Fibroblast of lung (primary cell): Measurements from ENCODE around the gene RNFT2. TPM values are rescaled to one million over a fixed set of nuclear protein-coding genes. Genes with fewer than 3 reads are reported as not detected.

ENCODE experiments used
- DNase-seq, 2 donors: peaks; one replicate each; pipeline versions ENCODE4 v3.0.0 to v3.0.0-alpha.2; 2010; ENCODE audit warnings: low read depth in 2 of 2
- H2AFZ ChIP-seq: 2 replicates; pipeline ENCODE4 v1.5.1; 2012; ENCODE audit warnings: low read length, control low read depth, inconsistent platforms
- H3K27ac ChIP-seq: 2 replicates; pipeline ENCODE4 v1.5.1; 2011; ENCODE audit warnings: low read length, control low read depth; ENCODE audit not compliant: insufficient read depth
- H3K27me3 ChIP-seq: 2 replicates; pipeline ENCODE4 v1.5.1; 2011; ENCODE audit warnings: mild to moderate bottlenecking, low read length; ENCODE audit not compliant: control insufficient read depth, insufficient read depth
- H3K36me3 ChIP-seq: 2 replicates; pipeline ENCODE4 v1.5.1; 2011; ENCODE audit warnings: low read length; ENCODE audit not compliant: control insufficient read depth, insufficient read depth
- H3K4me1 ChIP-seq: 2 replicates; pipeline ENCODE4 v1.5.1; 2011; ENCODE audit warnings: low read length; ENCODE audit not compliant: control insufficient read depth, insufficient read depth; ENCODE audit errors: extremely low read depth
- H3K4me2 ChIP-seq: 2 replicates; pipeline ENCODE4 v1.5.1; 2011; ENCODE audit warnings: low read length, control low read depth; ENCODE audit not compliant: insufficient read depth; ENCODE audit errors: extremely low read depth
- H3K4me3 ChIP-seq, 4 experiments: fragments of 200-600 bp in 1 of 4; sonication (generic) in 1 of 4; replicated peaks in 1 of 4; 2 replicates each; pipeline ENCODE4 v1.5.1; 2011 to 2016; ENCODE audit warnings: low read length in 4 of 4, low read depth in 3 of 4, mild to moderate bottlenecking in 3 of 4, control low read depth in 2 of 4, inconsistent platforms in 1 of 4, mixed read lengths in 1 of 4; ENCODE audit not compliant: insufficient read depth in 1 of 4; ENCODE audit errors: control extremely low read depth in 1 of 4
- H3K79me2 ChIP-seq: 2 replicates; pipeline ENCODE4 v1.5.1; 2012; ENCODE audit warnings: mild to moderate bottlenecking, low read length, inconsistent platforms; ENCODE audit not compliant: control insufficient read depth, insufficient read depth
- H3K9ac ChIP-seq: 2 replicates; pipeline ENCODE4 v1.5.1; 2011; ENCODE audit warnings: mild to moderate bottlenecking, low read length, control low read depth; ENCODE audit not compliant: insufficient read depth
- H3K9me3 ChIP-seq: 2 replicates; pipeline ENCODE4 v1.5.1; 2012; ENCODE audit warnings: low read depth, low read length; ENCODE audit not compliant: control insufficient read depth, insufficient read depth
- H4K20me1 ChIP-seq: 2 replicates; pipeline ENCODE4 v1.5.1; 2011; ENCODE audit warnings: low read length; ENCODE audit not compliant: control insufficient read depth, insufficient read depth; ENCODE audit errors: extremely low read depth
- EZH2 ChIP-seq: IDR thresholded peaks from 2 replicates; pipeline ENCODE4 v1.5.1; 2012; ENCODE audit warnings: low read length, control low read depth, mild to moderate bottlenecking; ENCODE audit errors: missing control alignments
- polyA plus RNA-seq, 2 donors: library from polyadenylated mRNA; depleted of rRNA in 1 of 2; stranded (reverse) in 1 of 2; unstranded in 1 of 2; fragments of >200 nt; gene quantifications; 2 replicates each; pipeline ENCODE4 v1.2.1, GENCODE V29; 2011 to 2012; ENCODE audit warnings: missing spikeins in 1 of 2
- total RNA-seq: library from RNA; depleted of rRNA; stranded (reverse); fragments of >200 nt; gene quantifications from 2 replicates; pipeline ENCODE4 v1.2.1, GENCODE V29; 2014
- TF ChIP-seq, protein P1 (sequence below), 2 donors: IDR thresholded peaks in 1 of 2; conservative IDR thresholded peaks in 1 of 2; 1 replicate in 1 of 2; 2 replicates in 1 of 2; pipeline ENCODE4 v1.5.1; 2011 to 2012; ENCODE audit warnings: low read length in 2 of 2, control low read depth in 1 of 2, inconsistent platforms in 1 of 2, low read depth in 1 of 2, mild to moderate bottlenecking in 1 of 2

Gene RNFT2
- total and polyA plus RNA-seq, 2 donors (not counting 1 experiment from before 2014, with no cell fraction given): 0.95 to 3.1 TPM

DNA sequence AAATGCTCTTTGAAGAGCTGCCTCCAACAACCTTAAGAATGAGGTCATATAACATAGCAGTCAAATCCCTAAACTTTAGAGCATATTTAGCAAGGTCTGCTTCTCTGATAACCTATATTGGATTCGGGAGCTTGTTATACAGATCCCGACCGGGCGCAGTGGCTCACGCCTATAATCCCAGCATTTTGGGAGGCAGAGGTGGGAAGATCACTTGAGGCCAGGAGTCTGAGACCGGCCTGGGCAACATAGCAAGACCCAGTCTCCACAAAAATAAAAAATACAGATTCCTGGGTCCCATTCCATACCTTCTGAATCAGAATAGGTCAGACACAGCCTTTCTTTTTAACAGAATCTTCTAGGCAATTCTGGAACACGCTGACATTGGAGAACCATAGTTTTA, 46.9 kb upstream of the RNFT2 start:
- Histone ChIP-seq H2AFZ (no peak overlapping the region), H3K27me3 (peaks cover 27% of the 10 kb centered on the region), H3K4me3 (no peak overlapping the region), H3K79me2 (no peaks in the 10 kb centered on the region), H3K36me3 (no peaks in the 10 kb centered on the region), H3K9me3 (no peaks in the 10 kb centered on the region), H3K4me1 (no peaks in the 10 kb centered on the region), H3K4me2 (no peak overlapping the region), H3K9ac (no peak overlapping the region), H4K20me1 (peaks cover 2% of the 10 kb centered on the region), H3K27ac (no peak overlapping the region)
- TF ChIP-seq EZH2: no peak
- no peak for DNase-seq

DNA sequence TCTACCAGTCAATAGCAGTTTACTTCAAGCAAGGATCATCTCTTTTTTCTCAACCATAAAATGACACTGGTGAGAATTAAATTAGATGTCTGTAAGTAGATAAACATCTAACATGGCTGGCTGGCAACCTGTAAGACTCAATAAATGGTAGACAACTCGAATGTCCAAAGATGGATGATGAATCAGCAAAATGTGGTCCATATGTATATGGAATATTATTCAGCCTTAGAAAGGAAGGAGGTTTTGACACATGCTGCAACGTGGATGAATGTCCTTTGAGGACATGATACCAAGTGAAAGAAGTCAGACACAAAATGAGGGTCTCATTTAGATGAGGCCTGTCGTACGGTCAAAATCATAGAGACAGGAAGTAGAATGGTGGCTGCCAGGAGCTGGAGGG, 46.5 kb upstream of the RNFT2 start:
- peaks cover 28% of the 10 kb centered on the region for H3K27me3 ChIP-seq
- no peaks in the 10 kb centered on the region for H3K9me3 ChIP-seq
- no peaks in the 10 kb centered on the region for H3K36me3 ChIP-seq
- H3K4me2 ChIP-seq: no peak overlapping the region
- DNase-seq: no peak
- no peak for TF ChIP-seq EZH2
- TF ChIP-seq, protein P1, sequence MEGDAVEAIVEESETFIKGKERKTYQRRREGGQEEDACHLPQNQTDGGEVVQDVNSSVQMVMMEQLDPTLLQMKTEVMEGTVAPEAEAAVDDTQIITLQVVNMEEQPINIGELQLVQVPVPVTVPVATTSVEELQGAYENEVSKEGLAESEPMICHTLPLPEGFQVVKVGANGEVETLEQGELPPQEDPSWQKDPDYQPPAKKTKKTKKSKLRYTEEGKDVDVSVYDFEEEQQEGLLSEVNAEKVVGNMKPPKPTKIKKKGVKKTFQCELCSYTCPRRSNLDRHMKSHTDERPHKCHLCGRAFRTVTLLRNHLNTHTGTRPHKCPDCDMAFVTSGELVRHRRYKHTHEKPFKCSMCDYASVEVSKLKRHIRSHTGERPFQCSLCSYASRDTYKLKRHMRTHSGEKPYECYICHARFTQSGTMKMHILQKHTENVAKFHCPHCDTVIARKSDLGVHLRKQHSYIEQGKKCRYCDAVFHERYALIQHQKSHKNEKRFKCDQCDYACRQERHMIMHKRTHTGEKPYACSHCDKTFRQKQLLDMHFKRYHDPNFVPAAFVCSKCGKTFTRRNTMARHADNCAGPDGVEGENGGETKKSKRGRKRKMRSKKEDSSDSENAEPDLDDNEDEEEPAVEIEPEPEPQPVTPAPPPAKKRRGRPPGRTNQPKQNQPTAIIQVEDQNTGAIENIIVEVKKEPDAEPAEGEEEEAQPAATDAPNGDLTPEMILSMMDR (conservative IDR thresholded peaks at IDR 0.05 in 1 of 2, IDR thresholded peaks at IDR 0.05 in 1 of 2; ENCODE audit: low read depth in 1 of 2, low read length in 2 of 2): no peak
- H3K27ac ChIP-seq: no peak overlapping the region
- H3K79me2 ChIP-seq: no peaks in the 10 kb centered on the region
- peaks cover 2% of the 10 kb centered on the region for H4K20me1 ChIP-seq
- H3K4me3 ChIP-seq: no peak overlapping the region
- no peak overlapping the region for H3K9ac ChIP-seq
- H3K4me1 ChIP-seq: no peaks in the 10 kb centered on the region
- no peak overlapping the region for H2AFZ ChIP-seq

DNA sequence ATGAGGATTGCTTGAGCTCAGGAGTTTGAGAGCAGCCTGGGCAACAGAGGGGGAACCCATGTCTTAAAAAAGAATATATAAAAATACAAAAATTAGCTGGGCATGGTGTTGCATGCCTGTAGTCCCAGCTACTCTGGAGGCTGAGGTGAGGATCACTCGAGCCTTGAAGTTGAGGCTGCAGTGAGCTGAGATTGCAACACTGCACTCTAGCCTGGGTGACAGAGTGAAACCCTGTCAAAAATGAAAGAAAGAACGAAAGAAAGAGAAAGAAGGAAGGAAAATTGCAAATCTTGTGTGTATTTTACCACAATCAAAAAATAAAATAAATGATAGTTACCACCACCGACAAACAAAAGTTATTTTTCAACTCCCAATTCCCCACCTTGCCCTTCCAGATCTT, 45.5 kb upstream of the RNFT2 start:
- TF ChIP-seq, protein P1 (conservative IDR thresholded peaks at IDR 0.05 in 1 of 2, IDR thresholded peaks at IDR 0.05 in 1 of 2; ENCODE audit: low read depth in 1 of 2, low read length in 2 of 2): no peak
- TF ChIP-seq EZH2: no peak
- H3K36me3 ChIP-seq: no peaks in the 10 kb centered on the region
- no peaks in the 10 kb centered on the region for H3K9me3 ChIP-seq
- H4K20me1 ChIP-seq: peaks cover 2% of the 10 kb centered on the region
- no peaks in the 10 kb centered on the region for H3K79me2 ChIP-seq
- H3K9ac ChIP-seq: no peak overlapping the region
- no peak overlapping the region for H3K27ac ChIP-seq
- peaks cover 28% of the 10 kb centered on the region for H3K27me3 ChIP-seq
- H3K4me1 ChIP-seq: no peaks in the 10 kb centered on the region
- no peak overlapping the region for H2AFZ ChIP-seq
- H3K4me3 ChIP-seq: no peak overlapping the region
- no peak overlapping the region for H3K4me2 ChIP-seq
- DNase-seq: no peak
